Amygdala (tissue), 56 donors: ENCODE data around the gene GRAP.
"Not testable (repeated sequence)": the region's sequence is repeated elsewhere in the genome, so short reads cannot be mapped to it uniquely, and the experiment has no call there.

Experiments
- DNase-seq, 56 donors: peaks; one replicate each; lab custom pipeline; 2025; lab: John Stamatoyannopoulos, UW

Gene GRAP

DNA sequence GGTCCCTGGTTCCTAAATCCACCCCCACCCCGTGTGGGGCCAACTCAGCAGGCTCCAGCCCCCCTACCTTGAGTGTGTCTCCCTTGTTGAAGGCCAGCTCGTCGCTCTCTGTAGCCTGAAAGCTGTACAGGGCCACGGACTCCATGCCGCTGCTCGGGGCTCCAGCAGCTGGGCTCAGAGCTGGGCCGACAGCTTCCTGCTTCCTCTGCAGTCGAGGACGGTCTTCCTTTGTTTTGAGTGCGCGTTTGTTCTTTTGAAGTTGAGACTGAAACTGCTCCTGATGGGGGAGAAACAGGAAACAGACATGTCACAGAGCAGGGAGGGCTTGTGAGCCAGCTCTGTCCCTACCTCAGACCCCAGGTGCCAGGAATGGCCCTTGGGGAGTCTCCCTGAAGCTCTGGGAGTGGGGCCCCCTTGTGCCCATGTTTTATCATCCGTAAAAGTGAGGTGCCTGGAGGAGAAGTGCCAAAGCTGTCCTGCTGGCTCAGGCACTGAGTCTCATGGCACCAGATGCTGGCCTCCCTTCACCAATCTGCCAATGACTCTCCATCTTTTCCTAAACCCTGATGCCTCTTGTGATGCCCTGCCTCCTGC is at the start of gene GRAP:
Gene GRAP (minus strand): TSS at position 176 of the 594 bp plus-strand sequence. CDS start 31 bp downstream, at position 145.
- not testable (repeated sequence) for DNase-seq

DNA sequence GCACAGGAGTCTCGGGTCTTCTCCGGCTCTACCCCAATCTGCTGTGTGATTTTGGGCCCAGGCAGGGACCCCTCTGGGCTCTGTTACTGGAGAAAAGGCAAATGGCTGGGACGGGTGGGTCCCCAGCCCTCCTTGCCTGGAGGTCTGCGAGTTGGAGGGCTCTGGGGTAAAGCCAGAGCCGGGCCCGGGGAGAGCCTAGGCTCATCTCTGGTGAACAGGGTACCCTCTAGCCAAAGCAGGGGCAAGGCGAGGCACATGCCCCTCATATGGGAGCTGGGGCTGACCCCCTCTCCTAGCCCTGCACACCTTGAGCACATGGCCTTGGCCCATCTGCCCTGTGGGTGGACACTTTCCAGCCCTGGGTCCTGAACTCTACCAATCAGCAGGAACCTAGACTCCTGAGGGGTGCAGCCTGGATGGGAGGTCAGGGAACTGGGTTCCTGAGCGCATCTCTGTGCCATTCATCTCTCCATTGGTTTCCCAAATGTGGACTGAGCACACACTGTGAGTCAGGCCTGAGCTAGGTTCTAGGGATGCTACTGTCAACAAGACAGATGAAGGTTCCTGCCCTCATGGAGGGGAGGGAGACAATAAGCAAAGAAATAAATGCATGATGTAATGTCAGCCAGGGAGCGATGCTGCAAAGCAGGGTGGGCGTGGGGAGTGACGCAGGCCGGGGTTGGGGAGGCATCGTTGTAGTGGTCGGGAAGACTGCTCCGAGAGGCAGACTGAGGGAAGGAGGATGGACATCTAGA is 47.1 kb upstream of the GRAP start:
- DNase-seq: not testable (repeated sequence)

DNA sequence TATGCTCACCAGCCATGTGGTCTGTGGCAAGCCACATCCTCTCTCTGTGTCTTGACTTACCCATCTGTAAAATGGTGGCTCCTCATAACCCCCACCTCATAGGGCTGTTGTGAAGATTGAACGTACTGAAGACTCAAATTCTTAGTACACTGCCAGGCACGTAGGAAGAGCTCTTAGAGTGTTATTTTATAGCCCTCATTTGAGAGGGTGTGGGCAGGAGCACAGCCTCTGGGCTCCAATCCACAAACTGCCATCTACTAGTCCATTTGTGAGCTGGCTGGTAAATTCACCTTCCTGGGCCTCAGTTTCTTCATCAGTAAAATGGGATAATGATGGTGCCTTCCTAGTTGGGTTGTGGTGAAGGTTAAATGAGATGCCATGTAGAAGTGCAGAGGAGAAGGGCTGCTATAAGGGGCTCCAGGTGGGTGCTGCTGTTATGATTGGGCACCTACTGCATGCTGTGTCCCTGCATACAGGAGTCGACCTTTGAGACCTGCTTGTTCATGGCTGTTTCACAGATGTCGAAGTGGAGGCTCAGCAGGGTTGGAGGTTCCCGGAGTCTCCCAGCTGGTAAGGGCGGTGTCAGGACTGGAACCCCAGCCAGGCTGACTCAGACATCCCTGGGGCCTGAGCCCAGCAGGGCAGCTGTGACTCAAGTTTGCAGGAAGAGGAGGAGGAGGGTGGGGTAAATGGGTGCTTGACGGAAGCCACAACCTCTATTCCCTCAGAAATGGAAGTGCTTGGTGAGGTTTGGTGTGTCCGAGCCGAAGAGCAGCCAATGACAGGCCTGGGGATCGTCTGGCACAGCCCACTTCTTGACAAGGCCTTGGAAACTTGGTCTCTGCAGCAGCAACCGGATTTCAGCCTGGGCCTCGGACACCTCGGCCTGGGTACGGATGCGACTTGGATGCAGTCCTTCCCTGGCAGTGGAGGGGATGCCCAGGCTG is 46.3 kb upstream of the GRAP start:
- DNase-seq: not testable (repeated sequence)

DNA sequence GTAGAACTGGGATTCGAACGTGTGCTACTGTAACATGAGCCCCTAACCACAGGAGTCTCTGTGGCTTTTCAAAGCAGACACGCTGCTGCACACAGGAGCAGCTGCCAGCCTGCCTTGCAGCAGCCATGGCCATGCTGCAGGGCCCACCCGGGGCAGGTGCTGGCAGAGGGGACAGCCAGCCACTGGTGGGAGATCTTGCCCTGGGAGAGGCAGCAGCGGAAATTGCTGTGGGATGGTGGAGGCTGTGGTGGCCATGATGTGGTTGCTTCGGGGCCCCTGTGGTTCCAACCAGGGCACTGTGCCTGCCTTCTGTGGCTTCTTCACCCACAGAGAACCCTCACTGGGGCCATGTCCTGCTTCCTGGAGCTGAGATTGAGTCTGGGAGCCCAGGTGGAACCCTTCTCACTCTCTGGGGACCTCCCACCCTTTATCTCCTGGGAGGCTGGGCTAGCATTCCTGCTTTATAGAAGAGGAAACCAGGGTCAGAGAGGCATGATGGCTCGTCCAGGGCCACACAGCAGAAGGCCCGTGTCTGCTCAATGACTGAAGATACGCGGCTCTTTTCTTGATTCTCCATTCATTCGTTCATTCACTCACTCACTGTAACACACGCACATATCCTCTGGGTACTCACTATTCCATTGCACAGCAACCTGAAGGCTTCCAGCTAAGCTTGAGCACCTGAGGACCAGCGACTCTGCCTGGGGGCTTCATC is 43.5 kb upstream of the GRAP start:
- DNase-seq: not testable (repeated sequence)

DNA sequence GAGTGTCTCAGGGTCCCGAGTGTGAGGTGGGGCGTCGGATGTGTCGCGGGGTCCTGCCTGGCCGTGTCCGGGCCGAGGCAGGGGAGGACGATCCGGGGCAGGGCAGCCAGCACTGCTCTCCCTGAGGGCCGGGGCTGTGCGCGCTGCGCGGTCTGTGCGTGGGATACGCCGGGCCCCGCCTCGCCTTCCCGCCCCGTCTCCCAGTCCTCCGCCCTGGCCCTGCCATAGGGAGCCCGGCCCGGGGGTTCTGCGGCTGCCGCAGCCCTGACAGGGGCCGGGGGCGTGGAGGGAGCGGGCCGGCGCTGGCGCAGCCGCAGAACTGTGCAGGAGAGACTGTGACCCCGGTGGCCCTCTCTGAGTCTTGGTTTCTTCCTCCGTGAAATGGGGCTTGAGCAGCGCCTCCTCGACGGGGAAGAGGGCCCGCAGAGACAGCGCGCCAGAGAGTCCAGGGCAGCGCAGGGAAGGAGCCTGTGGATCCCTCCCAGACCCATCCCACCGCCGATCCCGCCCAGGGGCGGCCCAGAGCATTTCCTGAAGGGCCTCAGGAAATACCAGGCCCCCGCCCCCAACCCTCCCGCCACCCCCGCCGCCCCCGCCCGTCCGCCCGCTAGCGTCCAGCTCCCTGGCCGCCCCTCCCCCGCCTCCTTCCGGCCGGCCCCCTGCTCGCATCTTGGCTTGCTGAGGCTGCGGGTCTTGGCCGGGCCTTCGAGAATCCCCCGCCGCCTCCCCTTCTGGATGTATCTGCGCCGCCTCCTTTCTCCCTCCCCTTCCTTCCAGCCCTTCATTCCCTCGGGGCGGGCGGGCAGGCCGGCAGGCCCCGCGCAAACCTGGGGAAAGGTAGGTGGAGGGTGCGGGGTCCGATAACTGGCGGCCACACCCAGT is 42.3 kb upstream of the GRAP start:
- not testable (repeated sequence) for DNase-seq

DNA sequence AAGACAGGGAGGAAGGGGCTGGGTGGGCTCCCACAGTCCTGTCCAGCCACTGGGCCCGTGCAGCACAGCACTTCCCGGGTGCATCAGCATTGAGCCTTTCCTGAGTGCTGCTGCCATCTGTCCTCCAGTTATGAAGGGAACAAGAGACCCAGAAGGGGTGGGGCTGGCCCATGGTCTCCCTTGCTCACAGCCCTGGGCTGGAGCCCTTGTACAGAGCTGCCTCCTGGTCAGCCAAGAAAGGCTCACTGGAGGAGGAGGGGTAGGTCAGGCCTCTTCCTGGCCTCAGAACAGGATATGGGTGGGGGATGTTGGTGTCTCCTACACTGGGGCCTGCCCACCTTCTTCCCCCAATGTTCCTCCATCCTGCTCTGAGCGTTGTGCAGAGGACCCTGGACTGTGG is 30.6 kb upstream of the GRAP start:
- DNase-seq: not testable (repeated sequence)

DNA sequence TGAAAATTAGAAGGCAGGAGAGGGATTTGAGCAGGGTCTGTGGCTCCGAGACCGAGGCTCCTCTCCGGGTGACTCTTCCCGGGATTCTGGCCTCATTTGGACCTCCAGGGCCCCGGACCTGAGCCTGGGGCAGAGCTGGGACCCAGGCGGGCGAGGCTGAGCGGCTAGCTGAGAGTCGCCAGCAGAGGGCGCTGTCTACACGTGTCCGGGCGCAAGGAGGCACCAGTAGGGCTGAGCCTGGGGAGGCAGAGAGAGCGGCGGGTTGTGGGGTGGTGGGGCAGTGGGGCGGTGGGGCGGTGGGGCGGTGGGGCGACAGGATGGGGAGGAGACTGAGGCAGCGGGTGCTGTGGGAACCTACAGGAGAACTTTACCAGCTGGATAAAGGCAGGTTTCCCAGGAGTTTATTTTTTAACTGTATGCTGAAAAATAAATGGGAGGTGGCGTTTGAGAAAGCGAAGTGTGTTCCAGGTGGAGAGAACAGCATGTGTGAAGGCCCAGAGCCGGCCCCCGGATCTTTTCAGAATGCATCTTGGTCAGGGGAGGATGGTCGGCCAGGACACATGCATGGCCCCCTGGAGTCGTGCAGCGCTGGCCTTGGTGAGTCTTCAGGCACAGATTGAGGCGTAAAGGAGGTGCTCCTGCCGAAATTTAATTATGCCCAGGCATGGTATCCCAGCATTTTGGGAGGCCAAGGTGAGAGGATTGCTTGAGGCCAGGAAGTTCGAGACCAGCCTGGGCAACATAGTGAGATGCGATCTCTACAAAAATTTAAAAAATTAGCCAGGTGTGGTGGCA is 29.8 kb upstream of the GRAP start:
- DNase-seq: not testable (repeated sequence)

DNA sequence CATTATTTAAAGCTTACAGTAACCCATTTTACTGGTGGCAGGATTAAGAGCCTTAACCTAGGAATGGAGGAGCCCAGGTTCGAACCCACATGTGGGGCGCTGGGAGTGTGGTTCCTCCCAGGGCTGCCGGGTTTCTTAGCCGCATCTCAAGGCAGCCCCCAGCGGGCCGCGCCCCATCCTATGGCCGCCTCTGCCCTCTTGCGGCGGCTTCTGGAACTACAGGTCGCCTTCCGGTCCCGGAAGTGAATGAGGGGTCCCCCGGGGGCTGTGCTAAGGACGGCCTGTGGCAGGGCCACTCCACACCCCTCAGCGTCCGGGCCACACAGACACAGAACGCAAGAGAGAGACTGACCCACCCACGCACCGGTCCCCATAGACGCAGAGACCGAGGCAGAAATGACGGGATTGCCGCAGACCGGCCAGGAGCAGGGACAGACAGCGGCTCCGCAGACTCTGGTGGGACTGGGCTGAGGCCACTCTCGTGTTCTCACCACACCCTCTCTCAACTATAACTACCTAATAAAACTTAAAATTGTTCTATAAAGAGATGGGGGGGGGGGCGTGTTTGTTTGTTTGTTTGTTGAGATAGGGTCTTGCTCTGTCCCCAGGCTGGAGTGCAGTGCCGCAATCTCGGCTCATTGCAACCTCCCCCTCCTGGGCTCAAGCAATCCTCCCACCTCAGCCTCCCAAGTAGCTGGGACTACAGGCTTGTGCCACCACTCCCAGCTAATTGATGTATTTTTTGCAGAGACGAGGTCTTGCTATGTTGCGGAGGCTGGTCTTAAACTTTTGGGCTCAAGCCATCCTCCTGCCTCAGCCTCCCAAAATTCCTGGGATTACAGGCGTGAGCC is 23.8 kb upstream of the GRAP start:
- not testable (repeated sequence) for DNase-seq

DNA sequence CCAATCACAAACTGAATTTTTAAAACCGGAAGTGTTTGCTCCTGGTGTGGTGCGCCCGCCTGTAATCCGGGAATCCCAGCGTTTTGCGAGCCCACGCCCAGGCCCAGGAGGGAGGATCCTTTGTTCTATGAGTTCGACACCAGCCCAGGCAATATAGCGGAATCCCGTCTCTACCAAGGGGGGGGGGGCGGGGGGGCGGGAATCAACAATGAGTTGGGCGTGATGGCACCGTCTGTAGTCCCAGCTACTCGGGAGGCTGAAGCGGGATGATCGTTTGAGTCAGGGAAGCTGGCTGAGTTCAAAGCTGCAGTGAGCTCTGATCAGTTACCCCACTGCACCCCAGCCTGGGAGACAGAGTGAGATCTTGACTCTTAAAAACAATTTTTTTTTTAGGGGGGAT is 17.6 kb upstream of the GRAP start:
- DNase-seq: not testable (repeated sequence)

DNA sequence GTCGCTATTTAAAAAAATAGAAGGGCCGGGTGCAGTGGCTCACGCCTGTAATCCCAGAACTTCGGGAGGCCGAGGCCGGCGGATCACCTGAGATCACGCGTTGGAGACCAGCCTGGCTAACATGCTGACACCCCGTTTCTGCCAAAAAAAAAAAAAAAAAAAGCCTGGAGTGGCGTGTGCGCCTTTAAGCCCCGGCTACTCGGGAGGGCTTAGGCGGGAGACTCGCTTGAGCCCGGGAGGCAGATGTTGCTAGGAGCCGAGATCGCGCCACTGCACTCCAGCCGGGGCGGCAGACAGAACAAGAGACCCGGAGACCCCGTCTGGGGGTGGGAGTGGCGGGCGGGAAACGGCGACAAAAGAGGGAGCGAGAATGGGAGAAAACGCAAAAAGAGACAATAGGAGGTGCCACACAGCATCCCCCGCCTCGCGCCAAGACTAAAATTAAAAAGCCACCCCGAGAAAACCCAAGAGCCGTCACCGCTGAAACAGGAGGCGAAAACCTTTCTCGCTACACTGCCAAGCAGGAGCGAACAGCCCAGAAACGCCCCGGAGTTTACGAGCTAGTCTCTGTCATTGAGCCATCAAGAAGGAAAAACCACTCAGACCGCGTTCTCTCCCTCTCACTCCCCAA is 16.7 kb upstream of the GRAP start:
- not testable (repeated sequence) for DNase-seq

DNA sequence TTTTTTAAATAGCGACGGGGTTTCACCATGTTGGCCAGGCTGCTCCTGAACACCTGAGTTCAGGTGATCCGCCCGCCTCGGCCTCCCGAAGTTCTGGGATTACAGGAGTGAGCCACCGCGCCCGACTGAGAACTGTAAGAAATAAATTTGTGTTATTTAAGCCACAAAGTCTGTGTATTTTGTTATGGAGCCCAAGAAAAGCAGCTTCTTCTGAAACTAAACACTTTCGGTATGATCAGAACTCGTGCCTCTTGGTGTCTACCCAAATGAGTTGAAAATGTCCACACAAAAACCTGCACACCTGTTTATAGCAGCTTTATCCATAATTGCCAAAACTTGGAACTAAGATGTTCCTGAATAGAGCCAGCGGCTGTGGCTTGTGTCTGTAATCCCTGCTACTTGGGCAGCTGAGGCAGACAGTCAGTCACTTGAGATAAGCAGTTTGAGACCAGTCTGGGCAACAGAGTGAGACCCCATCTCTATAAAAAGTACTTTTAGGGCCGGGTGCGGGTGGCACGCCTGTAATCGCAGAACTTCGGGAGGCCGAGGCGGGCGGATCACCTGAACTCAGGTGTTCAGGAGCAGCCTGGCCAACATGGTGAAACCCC is 16.1 kb upstream of the GRAP start:
- DNase-seq: not testable (repeated sequence)

DNA sequence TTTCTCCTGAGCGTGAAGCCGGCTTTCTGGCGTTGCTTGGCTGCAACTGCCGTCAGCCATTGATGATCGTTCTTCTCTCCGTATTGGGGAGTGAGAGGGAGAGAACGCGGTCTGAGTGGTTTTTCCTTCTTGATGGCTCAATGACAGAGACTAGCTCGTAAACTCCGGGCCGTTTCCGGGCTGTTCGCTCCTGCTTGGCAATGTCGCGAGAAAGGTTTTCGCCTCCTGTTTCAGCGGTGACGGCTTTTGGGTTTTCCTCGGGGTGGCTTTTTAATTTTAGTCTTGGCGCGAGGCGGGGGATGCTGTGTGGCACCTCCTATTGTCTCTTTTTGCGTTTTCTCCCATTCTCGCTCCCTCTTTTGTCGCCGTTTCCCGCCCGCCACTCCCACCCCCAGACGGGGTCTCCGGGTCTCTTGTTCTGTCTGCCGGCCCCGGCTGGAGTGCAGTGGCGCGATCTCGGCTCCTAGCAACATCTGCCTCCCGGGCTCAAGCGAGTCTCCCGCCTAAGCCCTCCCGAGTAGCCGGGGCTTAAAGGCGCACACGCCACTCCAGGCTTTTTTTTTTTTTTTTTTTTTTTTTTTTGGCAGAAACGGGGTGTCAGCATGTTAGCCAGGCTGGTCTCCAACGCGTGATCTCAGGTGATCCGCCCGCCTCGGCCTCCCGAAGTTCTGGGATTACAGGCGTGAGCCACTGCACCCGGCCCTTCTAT is 15.4 kb upstream of the GRAP start:
- not testable (repeated sequence) for DNase-seq

DNA sequence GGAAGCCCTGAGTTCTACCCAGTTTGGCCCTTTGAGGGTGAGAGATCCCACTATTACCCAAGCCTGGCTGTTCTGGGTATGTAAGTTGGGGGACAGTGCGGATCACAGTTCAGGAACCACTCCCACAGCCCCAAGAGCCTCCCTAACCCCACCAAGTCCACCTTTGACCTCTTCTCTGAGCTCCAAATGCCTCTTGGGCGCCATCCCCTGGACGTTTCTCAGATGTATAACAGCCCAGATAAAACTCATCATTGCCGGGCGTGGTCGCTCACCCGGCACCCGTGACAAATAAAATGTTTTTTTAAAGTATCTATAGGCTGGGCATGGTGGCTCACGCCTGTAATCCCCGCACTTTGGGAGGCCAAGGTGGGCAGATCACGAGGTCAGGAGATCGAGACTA is 8.7 kb upstream of the GRAP start:
- not testable (repeated sequence) for DNase-seq

DNA sequence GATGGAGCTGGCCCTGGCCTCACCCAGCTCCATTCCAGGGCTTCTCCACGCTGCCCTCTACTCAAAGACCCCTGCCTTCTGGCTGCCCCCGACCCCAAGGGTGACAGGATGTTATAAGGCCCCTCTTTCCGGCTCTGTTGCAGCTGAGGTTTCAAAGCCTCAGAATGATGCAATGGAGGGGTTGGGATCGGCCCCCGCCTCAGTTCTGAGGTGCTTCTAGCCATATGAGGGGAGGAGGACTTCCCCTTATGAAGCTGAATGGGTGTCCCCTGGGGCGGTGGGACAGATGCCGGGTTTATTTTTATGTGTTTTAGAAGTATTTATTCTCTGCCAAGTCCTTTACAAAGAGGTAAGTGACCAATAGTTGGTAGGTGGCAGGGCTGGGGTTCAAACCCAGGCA is 2.1 kb upstream of the GRAP start:
- DNase-seq: not testable (repeated sequence)

DNA sequence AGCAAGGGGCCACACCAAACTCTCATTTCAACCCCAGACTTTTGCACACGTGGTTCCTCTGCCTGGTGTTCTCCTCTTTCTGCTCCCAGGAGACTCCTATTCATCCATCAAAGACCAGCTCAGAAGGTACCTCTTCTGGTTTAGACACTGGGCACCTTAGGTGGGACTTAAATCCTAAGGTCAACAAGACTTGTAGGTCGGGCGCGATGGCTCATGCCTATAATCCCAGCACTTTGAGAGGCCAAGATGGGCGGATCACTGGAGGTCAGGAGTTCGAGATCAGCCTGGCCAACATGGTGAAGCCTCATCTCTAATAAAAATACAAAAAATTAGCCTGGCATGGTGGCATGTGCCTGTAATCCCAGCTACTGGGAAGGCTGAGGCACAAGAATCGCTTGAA is 753 bp upstream of the GRAP start:
- not testable (repeated sequence) for DNase-seq

DNA sequence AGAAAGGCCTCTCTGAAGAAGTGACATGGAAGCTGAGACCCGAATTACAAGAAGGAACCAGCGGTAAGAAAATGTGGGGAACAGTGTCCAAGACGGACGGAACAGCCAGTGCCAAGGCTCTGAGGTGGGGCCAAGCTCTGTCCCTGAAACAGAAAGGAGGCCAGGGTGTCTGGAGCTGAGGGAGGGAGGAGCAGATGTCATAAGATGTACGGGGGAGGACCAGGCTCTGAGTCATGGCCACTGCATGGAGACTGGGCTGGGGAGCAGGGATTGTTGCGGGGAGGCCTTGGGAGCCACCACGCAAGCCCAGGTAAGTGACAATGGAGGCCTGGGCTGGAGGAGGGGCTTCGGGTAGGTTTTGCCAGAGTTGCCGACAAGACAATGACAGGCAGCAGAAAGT is 2.1 kb downstream of the GRAP start:
- not testable (repeated sequence) for DNase-seq
